Hepatocyte (in vitro differentiated cells): Measurements from ENCODE around the gene SUCLG2. TPM values are rescaled to one million over a fixed set of nuclear protein-coding genes. Genes with fewer than 3 reads are reported as not detected.

ENCODE experiments used
- DNase-seq: peaks from one replicate; pipeline ENCODE4 v3.0.0-alpha.2; 2016; ENCODE audit warnings: low spot score
- H2AFZ ChIP-seq: fragments of 200-600 bp; sonication (generic); 2 replicates; pipeline ENCODE4 v1.6.0; 2016; ENCODE audit warnings: antibody characterized with exemption, mild to moderate bottlenecking
- H3K27ac ChIP-seq: fragments of 200-600 bp; sonication (generic); 2 replicates; pipeline ENCODE4 v1.5.1; 2016; ENCODE audit warnings: mild to moderate bottlenecking
- H3K27me3 ChIP-seq: fragments of 200-600 bp; sonication (generic); 2 replicates; pipeline ENCODE4 v1.6.1; 2016
- H3K36me3 ChIP-seq: fragments of 200-600 bp; sonication (generic); replicated peaks from 2 replicates; pipeline ENCODE4 v1.5.1; 2016; ENCODE audit warnings: low read depth; ENCODE audit not compliant: insufficient read depth
- H3K4me1 ChIP-seq: fragments of 200-600 bp; sonication (generic); 2 replicates; pipeline ENCODE4 v1.5.1; 2016; ENCODE audit warnings: mild to moderate bottlenecking, moderate library complexity; ENCODE audit not compliant: insufficient read depth
- H3K4me2 ChIP-seq: fragments of 200-600 bp; sonication (generic); 2 replicates; pipeline ENCODE4 v1.6.0; 2016
- H3K4me3 ChIP-seq: fragments of 200-600 bp; sonication (generic); 2 replicates; pipeline ENCODE4 v1.5.1; 2016; ENCODE audit warnings: mild to moderate bottlenecking
- H3K79me2 ChIP-seq: fragments of 200-600 bp; sonication (generic); 2 replicates; pipeline ENCODE4 v1.6.0; 2017; ENCODE audit warnings: mild to moderate bottlenecking
- H3K9me2 ChIP-seq: fragments of 200-600 bp; sonication (generic); replicated peaks from 2 replicates; pipeline ENCODE4 v1.6.0; 2017; ENCODE audit warnings: mild to moderate bottlenecking; ENCODE audit not compliant: insufficient read depth
- H3K9me3 ChIP-seq: fragments of 200-600 bp; sonication (generic); 2 replicates; pipeline ENCODE4 v1.5.1; 2016; ENCODE audit warnings: low read depth, mild to moderate bottlenecking
- H4K20me1 ChIP-seq: fragments of 200-600 bp; sonication (generic); 2 replicates; pipeline ENCODE4 v1.6.0; 2016; ENCODE audit warnings: mild to moderate bottlenecking; ENCODE audit not compliant: insufficient read depth, poor library complexity, severe bottlenecking
- CTCF ChIP-seq: fragments of 200-600 bp; sonication (generic); IDR thresholded peaks from 2 replicates; pipeline ENCODE4 v1.5.1; 2016; ENCODE audit warnings: antibody characterized with exemption, mild to moderate bottlenecking; ENCODE audit not compliant: poor library complexity
- EZH2 ChIP-seq: fragments of 200-600 bp; sonication (generic); IDR thresholded peaks from 2 replicates; pipeline ENCODE4 v1.6.1; 2016; ENCODE audit warnings: antibody characterized with exemption, mild to moderate bottlenecking, borderline replicate concordance
- EZH2phosphoT487 ChIP-seq: fragments of 200-600 bp; sonication (generic); IDR thresholded peaks from one replicate; pipeline ENCODE4 v1.6.1; 2018; ENCODE audit warnings: antibody characterized with exemption, mild to moderate bottlenecking, low read depth, moderate library complexity; ENCODE audit not compliant: unreplicated experiment, severe bottlenecking
- WGBS: methylation state at CpG from one replicate; pipeline ENCODE4 v1.1.6; 2016; ENCODE audit warnings: low lambda C conversion rate; ENCODE audit errors: missing lambda C conversion rate; 5-methylcytosine and 5-hydroxymethylcytosine counted together
- polyA plus RNA-seq: library from polyadenylated mRNA; unstranded; fragments of >200 nt; fragmentation: Nextera tagmentation; extraction: Ambion mirVana; gene quantifications from 2 replicates; pipeline ENCODE4 v1.2.1, GENCODE V29; 2016
- total RNA-seq: library from RNA; depleted of rRNA; stranded (reverse); fragments of >200 nt; gene quantifications from 2 replicates; pipeline ENCODE4 v1.2.3, GENCODE V29; 2014

SUCLG2 gene
- total and polyA plus RNA-seq, 2 experiments from 2014 or later: 58.0 to 94.2 TPM

- Histone ChIP-seq H3K9me3 (no peaks in the 10 kb centered on the region), H3K4me3 (no peak overlapping the region), H3K79me2 (no peaks in the 10 kb centered on the region), H2AFZ (no peak overlapping the region), H3K27me3 (no peaks in the 10 kb centered on the region), H3K4me2 (no peak overlapping the region), H3K9me2 (no peaks in the 10 kb centered on the region), H3K36me3 (no peaks in the 10 kb centered on the region), H3K4me1 (no peaks in the 10 kb centered on the region), H4K20me1 (no peaks in the 10 kb centered on the region), H3K27ac (peak overlapping the region; percentile 31)
- DNase-seq: no peak
- 17% methylated on average over 1 of the region's 1 CpG for WGBS
- TF ChIP-seq EZH2phosphoT487 (no peak), EZH2 (no peak), CTCF (no peak)
These were observed 37.5 kb upstream of the SUCLG2 start for GRCh38 chr3:67691926-67692325.

- Histone ChIP-seq H3K4me2 (no peak overlapping the region), H3K9me3 (no peaks in the 10 kb centered on the region)
- WGBS: 71% methylated on average over 1 of the region's 1 CpG
These were observed 36.8 kb upstream of the SUCLG2 start for GRCh38 chr3:67691207-67691606.

GRCh38 chr3:67689806-67690205 is 35.4 kb upstream of the SUCLG2 start:
- DNase-seq: no peak

More at GRCh38 chr3:67691207-67691606, 36.8 kb upstream of the SUCLG2 start:
- Histone ChIP-seq H3K4me1 (no peaks in the 10 kb centered on the region), H3K36me3 (no peaks in the 10 kb centered on the region), H3K4me3 (no peak overlapping the region), H3K27me3 (no peaks in the 10 kb centered on the region), H4K20me1 (no peaks in the 10 kb centered on the region), H3K27ac (no peak overlapping the region), H3K79me2 (no peaks in the 10 kb centered on the region), H2AFZ (no peak overlapping the region), H3K9me2 (no peaks in the 10 kb centered on the region)
- no peak for DNase-seq
- no peak for TF ChIP-seq EZH2
- no peak for TF ChIP-seq CTCF
- TF ChIP-seq EZH2phosphoT487: no peak

More at GRCh38 chr3:67689806-67690205, 35.4 kb upstream of the SUCLG2 start:
- no peak for TF ChIP-seq EZH2
- TF ChIP-seq EZH2phosphoT487: no peak
- TF ChIP-seq CTCF: no peak
- Histone ChIP-seq H3K4me3 (no peak overlapping the region), H2AFZ (no peak overlapping the region), H3K9me2 (no peaks in the 10 kb centered on the region), H3K36me3 (no peaks in the 10 kb centered on the region), H4K20me1 (no peaks in the 10 kb centered on the region), H3K27me3 (no peaks in the 10 kb centered on the region), H3K4me1 (no peaks in the 10 kb centered on the region), H3K79me2 (no peaks in the 10 kb centered on the region), H3K27ac (no peak overlapping the region), H3K9me3 (no peaks in the 10 kb centered on the region), H3K4me2 (no peak overlapping the region)
- 84% methylated on average over 1 of the region's 1 CpG for WGBS
